HG03342 (cell line): Measurements from ENCODE around the gene TLE1.
"Not testable (repeated sequence)": the region's sequence is repeated elsewhere in the genome, so short reads cannot be mapped to it uniquely, and the experiment has no call there.

Experiments
- ATAC-seq: cut with Tn5 transposase; IDR thresholded peaks from one replicate; pipeline ENCODE4 v1.9.1; 2021; ENCODE audit warnings: mild to moderate bottlenecking, moderate library complexity; ENCODE audit not compliant: unreplicated experiment

TLE1 gene

GRCh38 chr9:81653240-81653639 is 36.1 kb downstream of the TLE1 start:
- ATAC-seq = no peak

GRCh38 chr9:81652058-81652687 is 37.2 kb downstream of the TLE1 start:
- ATAC-seq = no peak

GRCh38 chr9:81650586-81651515 is 38.5 kb downstream of the TLE1 start:
- no peak for ATAC-seq

DNA sequence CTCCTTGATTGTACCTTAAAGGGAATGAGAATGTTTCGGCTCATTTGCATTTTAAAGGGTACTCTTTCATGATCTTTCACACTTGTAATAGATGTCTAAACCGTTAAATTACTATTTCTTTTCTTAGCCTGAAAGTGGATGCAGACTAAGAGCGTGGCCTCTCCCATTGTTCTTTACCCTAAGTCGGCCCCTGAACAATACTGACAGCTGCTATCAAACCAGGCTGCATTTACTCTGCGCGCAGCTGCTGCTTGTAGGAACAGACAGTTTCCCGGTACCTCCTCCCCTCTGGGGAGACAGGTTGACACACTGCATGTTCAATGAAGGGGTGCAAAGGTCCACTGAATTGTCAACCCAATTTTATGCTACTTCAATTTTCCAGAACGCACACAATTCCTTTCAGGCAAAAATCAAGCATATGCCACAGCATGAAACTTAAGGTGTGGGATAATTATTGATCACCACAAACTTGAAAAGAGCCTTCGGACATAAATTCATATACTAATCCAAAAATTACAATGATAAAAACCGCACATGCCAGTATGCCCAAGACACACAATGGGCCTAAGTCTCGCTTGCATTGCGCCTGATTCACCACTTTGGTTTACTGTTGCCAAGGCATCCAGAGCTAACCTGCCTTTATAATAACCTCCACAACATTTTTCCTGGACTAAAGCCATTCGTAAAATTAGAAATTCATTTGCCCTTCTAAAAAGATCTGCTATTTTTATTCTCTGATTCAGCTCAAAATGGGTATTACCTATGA is 39.7 kb downstream of the TLE1 start:
- ATAC-seq = no peak

DNA sequence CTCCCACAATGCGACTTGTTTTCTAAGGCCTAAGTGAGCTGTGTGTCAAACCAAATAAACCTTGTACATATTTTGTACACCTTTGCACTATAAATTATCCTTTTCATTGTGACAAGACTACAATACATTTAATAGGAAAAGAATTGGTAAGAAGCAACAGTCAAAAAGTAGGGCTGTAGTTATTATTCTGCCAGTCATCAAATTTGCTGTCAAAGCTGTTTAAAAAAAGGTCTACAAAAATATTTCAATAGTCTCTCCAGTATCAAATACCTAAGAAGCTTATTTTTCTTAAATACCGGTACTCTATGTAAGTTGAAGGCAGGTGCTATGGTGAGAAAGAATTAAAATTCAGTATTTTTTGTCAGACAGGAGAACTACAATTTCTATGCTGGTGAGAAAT is 40.5 kb downstream of the TLE1 start:
- ATAC-seq = no peak

DNA sequence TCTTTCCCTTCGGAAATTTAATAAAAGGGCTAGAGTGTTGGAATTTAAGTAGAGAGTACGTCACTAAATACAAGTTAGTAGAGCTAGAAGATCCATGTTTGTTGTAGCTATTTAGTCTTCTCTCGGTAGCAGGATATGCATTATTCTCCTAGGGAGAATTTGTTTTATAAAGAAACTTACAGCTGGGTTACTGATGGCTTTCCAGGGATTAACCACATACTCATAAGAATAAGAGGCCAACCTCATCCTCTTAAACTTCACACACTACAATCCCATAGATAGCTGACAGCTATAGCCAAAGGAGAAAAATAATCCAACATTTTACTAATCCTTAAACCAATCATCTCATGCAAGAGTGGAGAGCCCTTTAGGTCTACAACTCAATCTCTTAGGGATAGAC is 43.0 kb downstream of the TLE1 start:
- ATAC-seq = no peak

DNA sequence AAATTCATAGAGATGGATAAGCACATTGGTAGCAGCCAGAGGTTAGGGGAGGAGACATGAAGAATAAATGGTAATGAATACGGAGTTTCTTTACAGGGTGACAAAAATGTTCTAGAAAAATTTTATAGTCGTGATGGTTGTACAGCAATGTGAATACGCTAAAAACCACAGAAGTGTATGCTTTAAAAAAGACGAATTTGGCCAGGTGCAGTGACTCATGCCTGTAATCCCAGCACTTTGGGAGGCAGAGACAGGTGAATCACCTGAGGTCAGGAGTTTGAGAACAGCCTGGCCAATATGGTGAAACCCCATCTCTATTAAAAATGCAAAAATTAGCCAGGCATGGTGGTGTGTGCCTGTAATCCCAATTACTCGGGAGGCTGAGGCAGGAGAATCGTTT is 44.8 kb downstream of the TLE1 start:
- not testable (repeated sequence) for ATAC-seq

GRCh38 chr9:81637276-81637675 is 52.1 kb downstream of the TLE1 start:
- no peak for ATAC-seq

- ATAC-seq = no peak
Observed at GRCh38 chr9:81636255-81636599, 53.1 kb downstream of the TLE1 start.

GRCh38 chr9:81635521-81636254 is 53.7 kb downstream of the TLE1 start:
- ATAC-seq = no peak

GRCh38 chr9:81634915-81635516 is 54.3 kb downstream of the TLE1 start:
- no peak for ATAC-seq

DNA sequence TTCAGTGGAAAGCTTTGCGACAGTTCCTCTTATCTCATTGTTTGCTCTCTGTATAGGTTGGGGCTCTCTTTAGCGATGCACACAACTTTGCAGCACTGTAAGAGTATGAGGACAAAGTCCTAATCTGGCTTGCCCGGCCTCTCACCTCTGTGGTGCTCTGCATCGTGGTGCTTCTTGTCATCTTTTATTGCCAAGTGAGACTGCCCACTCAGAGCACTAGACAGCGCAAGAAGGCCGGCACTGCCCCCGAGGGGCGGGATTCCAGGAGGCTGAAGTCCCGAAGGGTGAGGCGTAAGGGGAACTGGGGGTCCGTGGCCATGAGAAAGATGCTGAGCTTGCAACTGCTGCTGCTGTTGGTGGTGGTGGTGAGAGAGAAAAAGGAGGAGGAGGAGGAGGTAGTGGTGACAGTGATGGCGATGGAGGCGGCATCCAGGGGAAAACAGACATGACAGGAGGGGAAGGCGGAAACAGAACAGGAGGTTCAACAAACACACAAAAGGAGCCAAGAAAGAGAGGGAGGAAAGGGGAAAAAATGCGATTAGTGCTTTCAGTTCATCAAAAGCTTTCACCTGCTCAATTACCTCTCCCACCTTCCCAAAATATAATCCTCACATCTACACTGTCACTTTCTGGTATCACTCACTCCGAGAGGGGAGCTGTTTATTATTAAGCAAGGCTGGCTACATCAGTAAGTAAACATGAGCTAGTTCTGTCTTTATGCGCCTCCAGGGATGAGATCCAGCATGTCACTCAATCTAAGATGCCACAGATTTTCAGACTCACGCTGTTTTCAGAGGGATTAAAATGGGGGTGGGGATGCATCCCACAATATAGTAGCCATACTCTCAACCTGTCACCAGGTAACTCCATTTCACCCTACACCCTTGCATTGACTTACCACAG is 55.1 kb downstream of the TLE1 start:
- no peak for ATAC-seq

- ATAC-seq = no peak
Observed at GRCh38 chr9:81632599-81632998, 56.7 kb downstream of the TLE1 start.

GRCh38 chr9:81631218-81631745 is 58.1 kb downstream of the TLE1 start:
- no peak for ATAC-seq

DNA sequence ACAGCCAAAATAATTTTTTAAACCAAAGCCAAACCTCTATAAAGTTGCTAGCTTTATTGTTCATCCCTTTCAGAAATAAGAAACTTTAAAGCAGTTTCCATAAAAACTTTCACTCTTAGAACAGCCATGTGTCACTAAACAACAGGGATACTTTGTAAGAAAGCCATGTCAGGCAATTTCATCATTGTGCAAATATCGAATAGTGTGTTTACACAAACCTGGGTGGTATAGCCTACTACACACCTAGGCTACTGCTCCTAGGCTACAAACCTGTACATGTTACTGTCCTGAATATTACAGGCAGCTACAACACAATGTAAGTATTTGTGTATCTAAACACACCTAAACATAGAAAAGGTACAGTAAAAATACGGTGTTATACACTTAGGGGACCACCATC is 59.9 kb downstream of the TLE1 start:
- no peak for ATAC-seq

- ATAC-seq = no peak
Observed at GRCh38 chr9:81628897-81629296, 60.5 kb downstream of the TLE1 start.

DNA sequence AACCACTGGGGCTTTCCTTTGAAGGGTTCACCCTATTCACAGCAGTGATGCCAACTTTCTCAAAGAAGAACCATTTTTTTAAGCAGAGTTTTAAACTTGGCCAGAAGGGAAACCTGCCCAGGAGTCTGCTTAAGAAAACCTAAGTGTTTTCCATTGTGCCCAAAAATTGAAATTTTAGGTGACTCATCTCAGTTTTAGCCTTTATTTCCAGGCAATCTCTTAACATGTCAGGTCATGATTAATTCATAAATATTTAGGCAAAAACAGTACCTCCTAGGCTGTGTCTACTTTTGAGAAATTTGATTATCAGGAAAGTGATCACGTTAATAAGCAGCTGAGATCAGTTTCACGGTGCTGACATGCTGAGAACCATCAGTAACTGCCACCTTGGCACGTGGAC is 61.9 kb downstream of the TLE1 start:
- ATAC-seq = no peak

- no peak for ATAC-seq
Observed at GRCh38 chr9:81626511-81626910, 62.8 kb downstream of the TLE1 start.

GRCh38 chr9:81625969-81626368 is 63.4 kb downstream of the TLE1 start:
- no peak for ATAC-seq
